PFSK-1 (cell line): ENCODE measurements around the gene QRICH2.

Experiments
- FOXP2 ChIP-seq: optimal IDR thresholded peaks from 2 replicates; pipeline ENCODE3; 2011; ENCODE audit warnings: borderline replicate concordance, control low read depth, inconsistent platforms; ENCODE audit not compliant: insufficient read depth; ENCODE audit errors: extremely low read length, extremely low read depth
- POLR2AphosphoS5 ChIP-seq: IDR thresholded peaks from 2 replicates; pipeline ENCODE4 v1.6.1; 2012; ENCODE audit warnings: low read depth, mild to moderate bottlenecking, control low read depth, low read length, moderate library complexity
- SIN3A ChIP-seq: IDR thresholded peaks from 2 replicates; pipeline ENCODE4 v1.6.1; 2012; ENCODE audit warnings: mild to moderate bottlenecking, low read length, moderate library complexity, borderline replicate concordance; ENCODE audit not compliant: insufficient read depth
- TAF1 ChIP-seq: IDR thresholded peaks from 2 replicates; pipeline ENCODE4 v1.6.1; 2012; ENCODE audit warnings: low read length, control low read depth, borderline replicate concordance; ENCODE audit not compliant: insufficient read depth
- TF ChIP-seq, protein P1 (sequence below), 2 experiments: IDR thresholded peaks; 2 replicates each; pipeline versions ENCODE4 v1.6.1 to v1.8.0; 2011 to 2012; ENCODE audit warnings: low read depth in 2 of 2, low read length in 2 of 2, control low read depth in 1 of 2, inconsistent platforms in 1 of 2, mild to moderate bottlenecking in 1 of 2, moderate library complexity in 1 of 2; ENCODE audit not compliant: insufficient read depth in 1 of 2

The QRICH2 gene

GRCh38 chr17:76268991-76269981, 38.8 kb downstream of the QRICH2 start:
- TF ChIP-seq SIN3A (no peak), TAF1 (no peak), POLR2AphosphoS5 (peak; percentile 8; the same call in 1 of the 2 replicates), FOXP2 (no peak)

DNA sequence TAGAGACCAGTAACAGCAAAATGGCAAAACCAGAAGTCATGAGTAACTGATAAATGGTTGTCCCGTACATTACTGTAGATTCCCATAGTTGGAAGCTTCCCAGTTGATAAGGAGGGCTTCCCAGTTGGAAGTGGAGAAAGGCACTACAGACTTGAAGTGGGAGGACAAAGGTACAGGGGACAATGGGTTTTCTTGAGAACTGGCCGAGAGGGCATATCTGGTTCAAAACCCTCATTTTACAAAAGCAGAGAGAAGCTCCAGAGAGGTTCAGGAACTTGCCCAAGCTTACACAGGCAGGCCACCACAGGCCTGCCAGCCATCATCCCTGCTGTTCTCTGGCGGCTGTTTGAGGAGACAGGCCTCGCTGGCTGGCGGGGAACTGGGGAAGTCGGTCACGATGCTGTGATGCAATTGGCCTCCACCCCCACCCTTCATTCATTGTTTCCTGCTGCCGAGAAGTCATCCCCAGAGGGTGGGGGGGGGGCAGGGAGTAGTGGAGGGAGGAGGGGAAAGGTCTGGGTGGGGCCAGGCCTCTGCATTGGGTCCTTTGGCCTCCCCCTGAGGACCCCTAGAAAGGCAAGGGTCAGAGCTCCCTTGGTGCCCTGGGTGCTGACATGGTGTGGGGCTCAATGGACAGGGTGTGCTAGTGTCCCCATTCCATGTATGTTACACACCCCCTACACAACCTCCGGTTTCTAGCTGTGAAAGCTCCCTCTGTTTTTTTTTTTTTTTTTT, 39.9 kb downstream of the QRICH2 start:
- TF ChIP-seq, protein P1, sequence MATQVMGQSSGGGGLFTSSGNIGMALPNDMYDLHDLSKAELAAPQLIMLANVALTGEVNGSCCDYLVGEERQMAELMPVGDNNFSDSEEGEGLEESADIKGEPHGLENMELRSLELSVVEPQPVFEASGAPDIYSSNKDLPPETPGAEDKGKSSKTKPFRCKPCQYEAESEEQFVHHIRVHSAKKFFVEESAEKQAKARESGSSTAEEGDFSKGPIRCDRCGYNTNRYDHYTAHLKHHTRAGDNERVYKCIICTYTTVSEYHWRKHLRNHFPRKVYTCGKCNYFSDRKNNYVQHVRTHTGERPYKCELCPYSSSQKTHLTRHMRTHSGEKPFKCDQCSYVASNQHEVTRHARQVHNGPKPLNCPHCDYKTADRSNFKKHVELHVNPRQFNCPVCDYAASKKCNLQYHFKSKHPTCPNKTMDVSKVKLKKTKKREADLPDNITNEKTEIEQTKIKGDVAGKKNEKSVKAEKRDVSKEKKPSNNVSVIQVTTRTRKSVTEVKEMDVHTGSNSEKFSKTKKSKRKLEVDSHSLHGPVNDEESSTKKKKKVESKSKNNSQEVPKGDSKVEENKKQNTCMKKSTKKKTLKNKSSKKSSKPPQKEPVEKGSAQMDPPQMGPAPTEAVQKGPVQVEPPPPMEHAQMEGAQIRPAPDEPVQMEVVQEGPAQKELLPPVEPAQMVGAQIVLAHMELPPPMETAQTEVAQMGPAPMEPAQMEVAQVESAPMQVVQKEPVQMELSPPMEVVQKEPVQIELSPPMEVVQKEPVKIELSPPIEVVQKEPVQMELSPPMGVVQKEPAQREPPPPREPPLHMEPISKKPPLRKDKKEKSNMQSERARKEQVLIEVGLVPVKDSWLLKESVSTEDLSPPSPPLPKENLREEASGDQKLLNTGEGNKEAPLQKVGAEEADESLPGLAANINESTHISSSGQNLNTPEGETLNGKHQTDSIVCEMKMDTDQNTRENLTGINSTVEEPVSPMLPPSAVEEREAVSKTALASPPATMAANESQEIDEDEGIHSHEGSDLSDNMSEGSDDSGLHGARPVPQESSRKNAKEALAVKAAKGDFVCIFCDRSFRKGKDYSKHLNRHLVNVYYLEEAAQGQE (IDR thresholded peaks at IDR 0.05; ENCODE audit: insufficient read depth in 1 of 2, low read depth in 2 of 2, low read length in 2 of 2): no peak
- peak; percentile 91 for TF ChIP-seq POLR2AphosphoS5
- TF ChIP-seq SIN3A: peak; percentile 76; the same call in 1 of the 2 replicates
- no peak for TF ChIP-seq FOXP2
- TF ChIP-seq TAF1: peak; percentile 79

GRCh38 chr17:76267051-76267576, 41.0 kb downstream of the QRICH2 start:
- no peak; the same call in 1 of the 2 replicates for TF ChIP-seq TAF1
- TF ChIP-seq, protein P1 (IDR thresholded peaks at IDR 0.05; ENCODE audit: insufficient read depth in 1 of 2, low read depth in 2 of 2, low read length in 2 of 2): no peak
- TF ChIP-seq SIN3A: no peak; the same call in 1 of the 2 replicates
- TF ChIP-seq POLR2AphosphoS5: peak; percentile 36; the same call in 1 of the 2 replicates

GRCh38 chr17:76266244-76266938, 41.7 kb downstream of the QRICH2 start:
- TF ChIP-seq TAF1 (no peak), POLR2AphosphoS5 (peak; percentile 32; the same call in 1 of the 2 replicates)

DNA sequence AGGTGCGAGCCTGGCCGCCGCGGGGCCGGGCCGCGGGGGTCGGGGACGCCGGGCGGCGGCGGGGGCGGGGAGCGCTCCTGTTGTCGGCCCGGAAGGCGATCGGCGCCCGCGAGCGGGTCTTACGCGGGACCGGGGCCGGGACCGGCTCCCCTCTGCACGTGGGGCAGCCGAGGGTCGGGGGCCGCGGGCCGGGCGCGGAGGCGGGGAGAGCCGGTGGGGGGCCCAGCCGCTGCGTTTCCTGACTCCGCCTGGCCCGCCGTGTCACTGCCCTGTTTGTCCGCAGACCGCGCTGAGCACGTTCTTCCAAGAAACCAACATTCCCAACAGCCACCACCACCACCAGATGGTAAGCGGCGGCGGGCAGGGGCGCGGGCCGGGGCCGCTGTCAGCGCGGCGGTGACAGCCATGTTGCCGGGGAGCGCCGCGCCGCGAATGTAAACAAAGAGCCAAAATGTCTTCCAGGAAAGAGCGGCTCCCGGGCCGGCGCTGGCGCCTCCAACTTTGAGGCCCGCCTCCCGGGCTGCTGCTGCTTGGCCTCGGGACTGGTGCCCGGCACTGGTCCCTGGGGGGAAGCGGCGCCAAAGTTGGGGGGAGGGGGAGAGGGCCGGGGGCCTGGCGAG, 42.3 kb downstream of the QRICH2 start:
- TF ChIP-seq POLR2AphosphoS5: no peak
- peak; percentile 81; the same call in 1 of the 2 replicates for TF ChIP-seq SIN3A

DNA sequence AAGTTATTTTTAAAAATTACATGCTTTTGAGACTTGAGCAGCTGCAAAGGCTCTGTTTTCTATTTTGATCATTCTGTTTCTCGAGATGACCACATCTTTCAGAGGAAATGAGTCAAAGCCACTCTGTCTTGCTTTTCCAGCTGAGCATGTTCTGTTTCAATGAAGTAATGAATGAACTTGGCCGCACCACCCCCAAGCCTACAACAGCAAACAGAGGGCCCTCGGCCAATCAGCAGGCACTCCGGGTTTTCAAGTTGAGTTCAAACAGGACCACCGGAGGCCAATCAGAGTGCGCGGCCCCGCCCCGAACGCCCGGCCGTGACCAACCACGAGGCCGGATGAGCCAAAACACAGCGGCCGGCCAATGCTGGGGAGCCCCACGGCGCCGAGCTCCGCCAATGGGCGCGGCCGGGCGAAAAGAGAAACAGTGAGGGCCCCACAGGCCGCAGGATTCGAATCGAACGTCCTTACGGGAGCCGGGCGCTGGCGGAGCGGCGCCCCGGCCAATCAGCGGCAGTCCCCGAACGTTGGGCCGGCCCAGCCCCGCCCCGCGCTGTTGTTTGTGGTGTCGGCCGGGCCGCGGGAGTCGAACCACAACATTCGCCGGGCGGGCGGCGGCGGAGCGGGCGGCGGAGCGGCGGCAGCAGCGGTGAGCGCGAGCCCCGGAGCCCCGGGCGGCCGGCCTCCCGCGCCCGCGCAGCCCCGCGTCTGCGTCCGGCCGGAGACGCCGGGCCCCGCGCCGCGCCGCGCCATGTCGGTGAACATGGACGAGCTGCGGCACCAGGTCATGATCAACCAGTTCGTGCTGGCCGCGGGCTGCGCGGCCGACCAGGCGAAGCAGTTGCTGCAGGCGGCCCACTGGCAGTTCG, 43.1 kb downstream of the QRICH2 start, which contains the start of gene UBALD2:
Gene UBALD2, plus strand, starts transcription at position 594 of the 869 bp plus-strand sequence. Its CDS starts 158 bp downstream, at position 752.
- TF ChIP-seq SIN3A (peak; percentile 97), FOXP2 (no peak), POLR2AphosphoS5 (peak; percentile 75), TAF1 (peak; percentile 78; the same call in 1 of the 2 replicates)
- TF ChIP-seq, protein P1 (IDR thresholded peaks at IDR 0.05; ENCODE audit: insufficient read depth in 1 of 2, low read depth in 2 of 2, low read length in 2 of 2): 0 out of 4 replicates have a peak, but pooled peaks of 1 of the 2 experiments have one; percentile 5
